Gastroesophageal sphincter (tissue), 4 donors: ENCODE measurements around the gene GRHL1. TPM values are rescaled to one million over a fixed set of nuclear protein-coding genes. Genes with fewer than 3 reads are reported as not detected.

Source experiments
- ATAC-seq: fragments of 150-250 bp; one replicate; pipeline ENCODE4 v1.9.1; 2016; ENCODE audit warnings: mild to moderate bottlenecking, moderate library complexity
- H3K27ac ChIP-seq, 4 donors: fragments of 200-600 bp; sonication (generic) in 3 of 4; 1 replicate in 3 of 4; 2 replicates in 1 of 4; pipeline ENCODE4 v1.5.1; 2016 to 2019
- H3K27me3 ChIP-seq: fragments of 200-600 bp; sonication (generic); one replicate; pipeline ENCODE4 v1.5.1; 2019
- H3K36me3 ChIP-seq, 2 donors: fragments of 200-600 bp; sonication (generic); one replicate each; pipeline ENCODE4 v1.5.1; 2019; ENCODE audit warnings: control low read depth in 1 of 2
- H3K4me1 ChIP-seq, 3 donors: fragments of 200-600 bp; sonication (generic); 1 replicate in 2 of 3; 2 replicates in 1 of 3; pipeline ENCODE4 v1.5.1; 2016 to 2019; ENCODE audit warnings: control low read depth in 2 of 3
- H3K4me3 ChIP-seq, 2 donors: fragments of 200-600 bp; sonication (generic); one replicate each; pipeline ENCODE4 v1.5.1; 2019; ENCODE audit warnings: mild to moderate bottlenecking in 1 of 2, moderate library complexity in 1 of 2
- H3K9me3 ChIP-seq, 3 donors: fragments of 200-600 bp; sonication (generic); one replicate each; pipeline ENCODE4 v1.5.1; 2017 to 2019; ENCODE audit warnings: control low read depth in 2 of 3
- EP300 ChIP-seq: sonication (generic); formaldehyde crosslinking; IDR thresholded peaks from one replicate; pipeline ENCODE4 v1.6.1; 2017; ENCODE audit warnings: antibody characterized with exemption, mild to moderate bottlenecking
- POLR2A ChIP-seq, 2 donors: fragments of 450-650 bp; IDR thresholded peaks; one replicate each; pipeline ENCODE4 v1.6.1; 2017; ENCODE audit warnings: antibody characterized with exemption in 2 of 2, mild to moderate bottlenecking in 2 of 2, moderate library complexity in 1 of 2
- POLR2AphosphoS5 ChIP-seq: sonication (generic); formaldehyde crosslinking; IDR thresholded peaks from one replicate; pipeline ENCODE4 v1.6.1; 2017; ENCODE audit warnings: antibody characterized with exemption
- WGBS, 2 donors: methylation state at CpG; one replicate each; pipeline ENCODE4 v1.1.5; 2018; ENCODE audit warnings: low coverage in 1 of 2; 5-methylcytosine and 5-hydroxymethylcytosine counted together
- total RNA-seq, 4 donors: library from RNA; depleted of rRNA; stranded (reverse); fragments of >200 nt; gene quantifications; one replicate each; pipeline ENCODE4 v1.1.0, GENCODE V29; 2016
- TF ChIP-seq, protein P1 (sequence below), 4 experiments: fragments of 200-600 bp in 2 of 4; fragments of 450-650 bp in 2 of 4; sonication (generic) in 1 of 4; IDR thresholded peaks; one replicate each; pipeline ENCODE4 v1.5.1; 2017 to 2019; ENCODE audit warnings: antibody characterized with exemption in 4 of 4, mild to moderate bottlenecking in 2 of 4, moderate library complexity in 2 of 4

The GRHL1 gene
- total RNA-seq, 4 donors from 2014 or later, result 1.3 to 6.1 (median 2.3) TPM

DNA sequence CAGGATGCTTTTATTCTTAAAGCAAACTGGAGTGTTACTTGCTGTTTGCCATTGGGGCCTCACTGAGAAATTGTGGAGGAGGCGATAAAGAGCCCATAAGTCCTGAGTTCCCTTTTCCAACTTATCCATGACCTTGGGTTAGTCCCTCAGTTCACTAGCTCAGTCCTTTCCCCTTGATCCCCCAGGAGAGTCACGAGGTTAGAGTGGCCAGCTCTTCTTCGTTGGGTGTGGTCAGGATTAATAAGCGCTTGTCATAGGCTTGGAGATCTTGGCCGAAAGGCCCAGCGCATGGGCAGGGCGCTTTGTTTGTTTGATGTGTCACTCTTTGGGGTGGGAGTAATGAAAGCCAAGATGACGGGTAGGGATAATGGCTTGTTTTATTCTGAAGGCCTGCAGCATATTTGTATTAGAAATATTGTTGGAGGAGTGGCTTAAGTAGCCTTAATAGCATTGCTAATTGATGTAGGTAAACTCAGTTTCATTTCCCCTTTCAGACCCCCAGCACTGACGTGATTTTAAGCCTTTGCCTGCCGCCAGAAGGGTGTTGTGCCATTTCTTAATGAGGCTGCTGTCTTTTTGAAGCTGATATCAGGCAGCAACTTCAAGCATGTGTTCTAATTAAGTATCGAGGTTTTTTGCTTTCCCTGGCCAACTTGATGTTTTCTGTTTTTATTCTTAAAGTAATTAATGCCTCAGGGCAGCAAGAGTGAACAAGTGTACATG is 15.7 kb downstream of the GRHL1 start:
- peak overlapping the region in 1 of 4 donors; percentile 19 for H3K27ac ChIP-seq
- ATAC-seq, result no peak
- H3K4me1 ChIP-seq, result peaks cover 0 to 23% (median 16%) of the 10 kb centered on the region in 3 donors
- H3K9me3 ChIP-seq, result no peaks in the 10 kb centered on the region
- TF ChIP-seq POLR2AphosphoS5 (no peak), EP300 (no peak), POLR2A (IDR thresholded peaks at IDR 0.05) (no peak)
- TF ChIP-seq, protein P1, sequence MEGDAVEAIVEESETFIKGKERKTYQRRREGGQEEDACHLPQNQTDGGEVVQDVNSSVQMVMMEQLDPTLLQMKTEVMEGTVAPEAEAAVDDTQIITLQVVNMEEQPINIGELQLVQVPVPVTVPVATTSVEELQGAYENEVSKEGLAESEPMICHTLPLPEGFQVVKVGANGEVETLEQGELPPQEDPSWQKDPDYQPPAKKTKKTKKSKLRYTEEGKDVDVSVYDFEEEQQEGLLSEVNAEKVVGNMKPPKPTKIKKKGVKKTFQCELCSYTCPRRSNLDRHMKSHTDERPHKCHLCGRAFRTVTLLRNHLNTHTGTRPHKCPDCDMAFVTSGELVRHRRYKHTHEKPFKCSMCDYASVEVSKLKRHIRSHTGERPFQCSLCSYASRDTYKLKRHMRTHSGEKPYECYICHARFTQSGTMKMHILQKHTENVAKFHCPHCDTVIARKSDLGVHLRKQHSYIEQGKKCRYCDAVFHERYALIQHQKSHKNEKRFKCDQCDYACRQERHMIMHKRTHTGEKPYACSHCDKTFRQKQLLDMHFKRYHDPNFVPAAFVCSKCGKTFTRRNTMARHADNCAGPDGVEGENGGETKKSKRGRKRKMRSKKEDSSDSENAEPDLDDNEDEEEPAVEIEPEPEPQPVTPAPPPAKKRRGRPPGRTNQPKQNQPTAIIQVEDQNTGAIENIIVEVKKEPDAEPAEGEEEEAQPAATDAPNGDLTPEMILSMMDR (IDR thresholded peaks at IDR 0.05), result no peak
- peaks cover 0 to 8% of the 10 kb centered on the region in 2 donors for H3K36me3 ChIP-seq
- no peak overlapping the region for H3K4me3 ChIP-seq
- no peaks in the 10 kb centered on the region for H3K27me3 ChIP-seq
- WGBS, 2 donors, result 81 to 89% methylated on average over 6 to 10 of the region's 11 CpGs

DNA sequence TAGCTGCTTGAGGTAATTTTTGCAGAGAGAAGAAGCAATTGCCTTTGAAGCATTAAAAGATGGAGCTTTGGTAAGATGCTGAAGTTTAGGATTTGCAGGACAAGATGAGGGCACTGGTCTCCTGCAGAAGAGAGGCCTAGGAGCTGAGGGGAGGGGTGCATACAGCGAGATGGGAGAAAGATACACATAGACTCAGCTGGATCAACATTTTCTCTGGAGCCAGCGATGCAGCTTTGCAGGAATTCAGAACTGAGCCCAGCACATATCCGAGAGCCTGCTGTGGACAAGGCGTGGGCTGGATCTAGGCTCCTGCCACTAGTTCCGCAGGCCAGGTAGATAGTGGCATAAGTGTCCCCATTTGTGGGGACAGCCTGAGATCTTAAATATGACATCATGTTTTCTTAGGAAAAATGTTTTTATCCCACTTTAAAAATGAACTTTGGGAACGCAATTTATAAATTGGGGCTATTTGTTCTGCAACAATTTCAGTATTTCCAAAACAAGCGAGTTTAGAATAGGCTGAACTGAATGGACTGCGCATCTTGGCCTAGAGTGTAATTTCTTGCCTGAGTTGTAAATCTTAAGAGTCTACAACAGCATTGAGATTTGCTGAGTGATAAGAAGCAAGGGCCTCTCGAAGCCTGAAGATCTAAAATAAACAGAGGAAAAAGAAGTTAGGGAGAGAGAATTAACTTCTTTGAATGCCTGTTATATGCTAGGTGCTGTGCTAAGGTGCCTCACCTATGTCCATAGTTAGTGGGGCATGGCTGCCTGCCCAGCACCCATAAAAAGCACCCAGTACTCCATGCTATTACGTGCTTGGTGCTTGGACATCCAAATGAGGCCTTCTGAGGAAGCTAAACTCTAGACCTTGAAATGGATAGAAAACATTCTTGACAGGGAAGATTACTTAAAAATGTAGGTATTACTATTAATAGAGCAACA is 17.3 kb downstream of the GRHL1 start:
- peak overlapping the region in 2 of 4 donors; percentile 73 to 76 for H3K27ac ChIP-seq
- peaks cover 0 to 37% (median 21%) of the 10 kb centered on the region in 3 donors for H3K4me1 ChIP-seq
- WGBS, 2 donors, result 81 to 92% methylated on average over 7 to 9 of the region's 10 CpGs
- no peaks in the 10 kb centered on the region for H3K27me3 ChIP-seq
- no peak overlapping the region for H3K4me3 ChIP-seq
- no peak for ATAC-seq
- no peak for TF ChIP-seq EP300
- TF ChIP-seq POLR2A (IDR thresholded peaks at IDR 0.05), result no peak
- TF ChIP-seq, protein P1 (IDR thresholded peaks at IDR 0.05), result no peak
- no peak for TF ChIP-seq POLR2AphosphoS5
- H3K36me3 ChIP-seq, result peaks cover 0 to 8% of the 10 kb centered on the region in 2 donors
- H3K9me3 ChIP-seq, result no peaks in the 10 kb centered on the region

DNA sequence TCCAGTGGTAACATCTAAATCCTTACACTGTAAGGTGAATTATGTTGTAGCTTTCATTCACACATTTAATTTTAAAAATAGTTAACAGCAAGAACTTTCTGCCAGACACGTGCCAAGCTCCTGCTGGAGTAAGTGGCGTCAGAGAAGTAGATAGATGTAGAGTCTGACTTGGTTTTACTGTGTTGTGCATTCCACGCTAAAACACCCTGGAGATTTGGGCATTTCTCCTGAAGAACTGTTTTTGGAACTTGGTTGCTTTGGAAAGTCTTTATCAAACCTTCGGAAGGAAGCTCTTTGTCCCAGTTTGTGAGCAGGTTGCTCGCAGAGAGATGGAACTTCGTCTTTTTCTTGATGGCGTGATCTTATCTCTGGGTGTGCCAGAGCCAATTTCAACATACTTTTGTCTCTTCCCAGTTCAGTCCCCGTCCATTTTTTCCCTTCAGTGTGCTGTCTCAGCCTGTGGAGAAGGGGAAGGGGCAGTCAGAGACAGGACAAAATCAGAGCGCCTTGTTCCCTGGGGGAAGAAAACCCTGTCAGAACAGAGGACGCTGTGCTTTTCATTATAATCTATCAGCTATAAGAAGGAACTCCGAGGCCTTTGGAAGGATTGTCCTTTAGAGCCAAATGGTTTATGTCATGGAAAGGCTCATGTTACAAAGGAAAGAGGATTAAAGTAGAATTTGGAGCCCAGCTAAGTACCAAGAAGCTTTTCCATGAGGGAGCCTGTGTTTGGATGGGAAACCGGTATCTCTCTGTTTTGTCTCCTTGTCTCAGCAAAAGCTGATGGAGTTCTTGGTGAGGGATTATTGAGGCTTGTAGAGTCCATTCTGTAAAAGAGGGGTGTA is 18.9 kb downstream of the GRHL1 start:
- Histone ChIP-seq H3K4me3 (no peak overlapping the region), H3K27me3 (no peaks in the 10 kb centered on the region), H3K9me3 (no peaks in the 10 kb centered on the region), H3K4me1 (peaks cover 0 to 53% (median 21%) of the 10 kb centered on the region in 3 donors), H3K27ac (peak overlapping the region; percentile 36 to 83 (median 74)), H3K36me3 (peaks cover 0 to 5% of the 10 kb centered on the region in 2 donors)
- no peak for ATAC-seq
- TF ChIP-seq, protein P1 (IDR thresholded peaks at IDR 0.05), result no peak
- TF ChIP-seq POLR2AphosphoS5 (no peak), EP300 (no peak), POLR2A (IDR thresholded peaks at IDR 0.05) (no peak)
- WGBS, 2 donors, result 32 to 37% methylated on average over 11 to 12 of the region's 12 CpGs

DNA sequence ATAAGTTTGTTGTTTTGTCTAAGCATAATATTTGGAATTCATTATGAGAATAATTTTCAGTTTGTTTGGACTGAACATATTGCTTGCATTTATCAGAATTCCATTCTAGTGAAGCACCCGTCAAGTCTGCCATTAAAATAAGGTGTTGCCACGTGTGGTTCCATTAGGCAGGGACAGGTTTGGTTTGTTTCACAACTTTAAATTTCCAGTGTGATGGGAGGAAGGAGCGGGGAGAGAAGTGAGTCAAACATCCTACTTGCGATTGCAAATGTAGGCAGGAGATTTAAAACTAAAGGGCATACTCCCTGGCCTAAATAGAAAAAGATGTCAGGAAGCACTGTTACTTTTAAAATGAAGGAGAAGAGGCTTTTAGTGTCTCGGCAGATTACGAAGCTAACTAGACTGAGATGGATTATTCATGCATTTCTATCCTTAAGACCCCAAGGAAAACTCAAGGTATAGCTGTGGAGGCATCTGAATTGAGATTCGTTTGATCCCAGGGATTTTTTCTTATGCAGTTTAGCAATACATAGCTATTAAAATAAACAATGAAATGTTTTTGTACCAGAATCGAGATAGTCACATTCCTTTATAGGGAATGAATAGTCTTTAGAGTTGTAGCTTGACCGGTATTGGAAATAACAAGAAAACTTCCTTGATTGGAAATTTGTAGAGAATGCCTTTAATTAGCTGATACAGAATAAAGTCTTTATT is 19.8 kb downstream of the GRHL1 start:
- Histone ChIP-seq H3K27me3 (no peaks in the 10 kb centered on the region), H3K36me3 (no peaks in the 10 kb centered on the region), H3K9me3 (no peaks in the 10 kb centered on the region), H3K4me1 (peaks cover 4 to 61% (median 30%) of the 10 kb centered on the region in 3 donors), H3K4me3 (no peak overlapping the region), H3K27ac (peak overlapping the region; percentile 36 to 83 (median 74))
- 65 to 71% methylated on average over 7 to 9 of the region's 9 CpGs for WGBS, 2 donors
- TF ChIP-seq POLR2AphosphoS5, result no peak
- no peak for TF ChIP-seq EP300
- no peak for TF ChIP-seq POLR2A (IDR thresholded peaks at IDR 0.05)
- TF ChIP-seq, protein P1 (IDR thresholded peaks at IDR 0.05), result no peak
- no peak for ATAC-seq
